HCT116 (cell line): ENCODE results near the gene MRPS23.

ENCODE experiments used
- ATF3 ChIP-seq: IDR thresholded peaks from 2 replicates; pipeline ENCODE4 v1.6.1; 2012
- CTCF ChIP-seq, 3 experiments: fragments of 200-600 bp in 1 of 3; sonication (generic) in 1 of 3; IDR thresholded peaks in 2 of 3; conservative IDR thresholded peaks in 1 of 3; 2 replicates each; pipeline ENCODE4 v1.5.1; 2012 to 2017; ENCODE audit warnings: low read depth in 2 of 3, low read length in 2 of 3, antibody characterized with exemption in 1 of 3, borderline replicate concordance in 1 of 3, control low read depth in 1 of 3, mild to moderate bottlenecking in 1 of 3, mixed read lengths in 1 of 3, mixed run types in 1 of 3, moderate library complexity in 1 of 3; ENCODE audit not compliant: insufficient read depth in 1 of 3
- EZH2phosphoT487 ChIP-seq: fragments of 200-600 bp; IDR thresholded peaks from 2 replicates; pipeline ENCODE4 v1.6.1; 2018; ENCODE audit warnings: antibody characterized with exemption, borderline replicate concordance
- JUND ChIP-seq: IDR thresholded peaks from 2 replicates; pipeline ENCODE4 v1.6.1; 2012
- POLR2A ChIP-seq: IDR thresholded peaks from 2 replicates; pipeline ENCODE4 v1.7.0; 2011; ENCODE audit warnings: borderline replicate concordance; ENCODE audit not compliant: insufficient read depth, insufficient read length; ENCODE audit errors: extremely low read depth
- POLR2AphosphoS5 ChIP-seq: IDR thresholded peaks from 2 replicates; pipeline ENCODE4 v1.6.1; 2011; ENCODE audit warnings: mild to moderate bottlenecking, low read depth, low read length, moderate library complexity
- RAD21 ChIP-seq: IDR thresholded peaks from 2 replicates; pipeline ENCODE4 v1.6.1; 2012; ENCODE audit warnings: low read depth, mild to moderate bottlenecking
- TCF7L2 ChIP-seq: IDR thresholded peaks from 2 replicates; pipeline ENCODE4 v1.7.0; 2011; ENCODE audit warnings: borderline replicate concordance, inconsistent platforms; ENCODE audit not compliant: insufficient read depth, insufficient read length; ENCODE audit errors: extremely low read depth
- ZBTB33 ChIP-seq: IDR thresholded peaks from 2 replicates; pipeline ENCODE4 v1.6.1; 2011; ENCODE audit warnings: mild to moderate bottlenecking, low read length, moderate library complexity; ENCODE audit not compliant: insufficient replicate concordance; ENCODE audit errors: extremely low read depth
- ZNF274 ChIP-seq: fragments of 200-500 bp; sonication (Bioruptor generic); IDR thresholded peaks from 2 replicates; pipeline ENCODE4 v1.6.1; 2014; ENCODE audit warnings: mild to moderate bottlenecking, low read depth, low read length, inconsistent platforms

- no peak for TF ChIP-seq POLR2A
- no peak for TF ChIP-seq JUND
- no peak for TF ChIP-seq CTCF (IDR thresholded peaks at IDR 0.05 in 2 of 3, conservative IDR thresholded peaks at IDR 0.05 in 1 of 3; ENCODE audit: borderline replicate concordance in 1 of 3, insufficient read depth in 1 of 3, low read depth in 2 of 3, low read length in 2 of 3)
- no peak for TF ChIP-seq TCF7L2
- TF ChIP-seq POLR2AphosphoS5, result no peak
- no peak for TF ChIP-seq EZH2phosphoT487
- TF ChIP-seq ZNF274, result no peak
- TF ChIP-seq ZBTB33, result no peak
- TF ChIP-seq ATF3, result no peak
- TF ChIP-seq RAD21, result no peak
Observed at GRCh38 chr17:57888311-57889216, 38.7 kb upstream of the MRPS23 start.
